Measurements from ENCODE around the gene LIAS.
"Not testable (repeated sequence)": the region's sequence is repeated elsewhere in the genome, so short reads cannot be mapped to it uniquely, and the experiment has no call there.

Gene LIAS

GRCh38 chr4:39442998-39443397, 15.9 kb upstream of the LIAS start:
- H3K4me1 Mint-ChIP-seq (ENCODE audit: low read depth) = no peaks in the 10 kb centered on the region
- peaks cover 5% of the 10 kb centered on the region for H3K36me3 Mint-ChIP-seq (ENCODE audit: low read depth)
- no peak overlapping the region for H3K27ac Mint-ChIP-seq
- H3K4me3 Mint-ChIP-seq = no peak overlapping the region
- H3K27me3 Mint-ChIP-seq (ENCODE audit: low read depth) = peaks cover 13% of the 10 kb centered on the region
- no peak for DNase-seq (ENCODE audit: low spot score)
- H3K9me3 Mint-ChIP-seq = no peaks in the 10 kb centered on the region

DNA sequence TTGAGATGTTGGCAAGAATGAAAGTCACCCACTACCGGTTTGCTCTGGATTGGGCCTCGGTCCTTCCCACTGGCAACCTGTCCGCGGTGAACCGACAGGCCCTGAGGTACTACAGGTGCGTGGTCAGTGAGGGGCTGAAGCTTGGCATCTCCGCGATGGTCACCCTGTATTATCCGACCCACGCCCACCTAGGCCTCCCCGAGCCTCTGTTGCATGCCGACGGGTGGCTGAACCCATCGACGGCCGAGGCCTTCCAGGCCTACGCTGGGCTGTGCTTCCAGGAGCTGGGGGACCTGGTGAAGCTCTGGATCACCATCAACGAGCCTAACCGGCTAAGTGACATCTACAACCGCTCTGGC, 12.4 kb upstream of the LIAS start:
- Mint-ChIP-seq H3K27ac (no peak overlapping the region), H3K9me3 (no peaks in the 10 kb centered on the region), H3K4me1 (ENCODE audit: low read depth) (peaks cover 5% of the 10 kb centered on the region), H3K4me3 (no peak overlapping the region), H3K36me3 (ENCODE audit: low read depth) (peaks cover 26% of the 10 kb centered on the region), H3K27me3 (ENCODE audit: low read depth) (no peaks in the 10 kb centered on the region)
- DNase-seq (ENCODE audit: low spot score) = no peak

- Mint-ChIP-seq H3K4me1 (ENCODE audit: low read depth) (peaks cover 5% of the 10 kb centered on the region), H3K27me3 (ENCODE audit: low read depth) (no peaks in the 10 kb centered on the region), H3K9me3 (no peaks in the 10 kb centered on the region), H3K36me3 (ENCODE audit: low read depth) (peaks cover 31% of the 10 kb centered on the region), H3K4me3 (peak overlapping the region; percentile 46), H3K27ac (no peak overlapping the region)
- peak; percentile 25 for DNase-seq (ENCODE audit: low spot score)
These were observed 11.8 kb upstream of the LIAS start for GRCh38 chr4:39446842-39447573.

DNA sequence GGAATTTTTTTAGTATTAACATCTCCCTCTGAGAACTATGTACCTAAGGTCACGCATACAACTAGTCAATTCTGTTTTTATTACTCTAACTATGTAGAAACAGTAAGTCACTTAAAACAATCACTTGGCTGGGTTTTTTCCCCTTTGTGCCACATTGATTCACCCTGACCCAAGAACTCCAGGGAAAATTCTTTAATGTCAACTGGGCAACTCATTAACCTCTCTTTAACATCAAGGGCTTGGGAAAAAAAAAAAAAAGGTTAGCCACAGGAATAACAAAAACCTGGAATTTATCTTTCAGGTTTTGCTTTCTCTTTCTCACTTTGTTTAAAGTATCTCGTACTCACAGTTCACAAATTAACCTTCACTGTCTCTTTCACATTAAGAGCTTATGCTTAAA, 8.2 kb upstream of the LIAS start:
- no peaks in the 10 kb centered on the region for H3K27me3 Mint-ChIP-seq (ENCODE audit: low read depth)
- H3K36me3 Mint-ChIP-seq (ENCODE audit: low read depth) = peaks cover 65% of the 10 kb centered on the region
- H3K4me1 Mint-ChIP-seq (ENCODE audit: low read depth) = peaks cover 12% of the 10 kb centered on the region
- H3K4me3 Mint-ChIP-seq = no peak overlapping the region
- H3K9me3 Mint-ChIP-seq = no peaks in the 10 kb centered on the region
- H3K27ac Mint-ChIP-seq = peak overlapping the region; percentile 1
- DNase-seq (ENCODE audit: low spot score) = no peak

GRCh38 chr4:39451423-39452023, 7.3 kb upstream of the LIAS start:
- Mint-ChIP-seq H3K4me1 (ENCODE audit: low read depth) (peaks cover 15% of the 10 kb centered on the region), H3K27ac (no peak overlapping the region), H3K36me3 (ENCODE audit: low read depth) (peaks cover 71% of the 10 kb centered on the region), H3K27me3 (ENCODE audit: low read depth) (no peaks in the 10 kb centered on the region), H3K4me3 (no peak overlapping the region), H3K9me3 (no peaks in the 10 kb centered on the region)
- no peak for DNase-seq (ENCODE audit: low spot score)

GRCh38 chr4:39452153-39452859, 6.5 kb upstream of the LIAS start:
- H3K4me1 Mint-ChIP-seq (ENCODE audit: low read depth) = peaks cover 23% of the 10 kb centered on the region
- peaks cover 77% of the 10 kb centered on the region for H3K36me3 Mint-ChIP-seq (ENCODE audit: low read depth)
- H3K27ac Mint-ChIP-seq = no peak overlapping the region
- H3K9me3 Mint-ChIP-seq = no peaks in the 10 kb centered on the region
- no peak for DNase-seq (ENCODE audit: low spot score)
- no peaks in the 10 kb centered on the region for H3K27me3 Mint-ChIP-seq (ENCODE audit: low read depth)
- H3K4me3 Mint-ChIP-seq = no peak overlapping the region

- Mint-ChIP-seq H3K27me3 (ENCODE audit: low read depth) (no peaks in the 10 kb centered on the region), H3K36me3 (ENCODE audit: low read depth) (peaks cover 81% of the 10 kb centered on the region), H3K4me3 (no peak overlapping the region), H3K9me3 (no peaks in the 10 kb centered on the region), H3K27ac (no peak overlapping the region), H3K4me1 (ENCODE audit: low read depth) (peaks cover 30% of the 10 kb centered on the region)
- no peak for DNase-seq (ENCODE audit: low spot score)
These were observed 5.8 kb upstream of the LIAS start for GRCh38 chr4:39452860-39453587.

- no peak for DNase-seq (ENCODE audit: low spot score)
- Mint-ChIP-seq H3K9me3 (no peaks in the 10 kb centered on the region), H3K27me3 (ENCODE audit: low read depth) (peaks cover under 1% of the 10 kb centered on the region), H3K36me3 (ENCODE audit: low read depth) (peaks cover 82% of the 10 kb centered on the region), H3K27ac (peak overlapping the region; percentile 13), H3K4me1 (ENCODE audit: low read depth) (peaks cover 34% of the 10 kb centered on the region), H3K4me3 (no peak overlapping the region)
These were observed 5.1 kb upstream of the LIAS start for GRCh38 chr4:39453738-39454137.

DNA sequence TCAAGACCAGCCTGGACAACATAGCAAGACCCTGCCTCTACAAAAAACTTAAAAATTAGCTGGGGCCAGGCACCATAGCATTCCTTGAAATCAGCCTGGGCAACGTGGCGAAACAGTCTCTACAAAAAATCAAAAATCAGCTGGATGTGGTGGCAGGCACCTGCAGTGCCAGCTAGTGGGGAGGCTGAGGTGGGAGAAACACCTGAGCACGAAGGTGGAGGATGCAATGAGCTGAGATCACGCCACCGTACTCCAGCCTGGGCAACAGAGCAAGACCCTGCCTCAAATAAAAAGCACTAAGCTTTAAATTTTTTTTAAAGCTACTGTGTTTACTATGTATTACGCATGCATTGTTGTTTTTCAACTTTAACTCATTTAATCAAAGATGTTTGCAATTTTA, 3.4 kb upstream of the LIAS start:
- Mint-ChIP-seq H3K27me3 (ENCODE audit: low read depth) (peaks cover 2% of the 10 kb centered on the region), H3K27ac (no peak overlapping the region), H3K9me3 (no peaks in the 10 kb centered on the region), H3K36me3 (ENCODE audit: low read depth) (peaks cover 75% of the 10 kb centered on the region), H3K4me1 (ENCODE audit: low read depth) (peaks cover 37% of the 10 kb centered on the region), H3K4me3 (no peak overlapping the region)
- DNase-seq (ENCODE audit: low spot score) = no peak

DNA sequence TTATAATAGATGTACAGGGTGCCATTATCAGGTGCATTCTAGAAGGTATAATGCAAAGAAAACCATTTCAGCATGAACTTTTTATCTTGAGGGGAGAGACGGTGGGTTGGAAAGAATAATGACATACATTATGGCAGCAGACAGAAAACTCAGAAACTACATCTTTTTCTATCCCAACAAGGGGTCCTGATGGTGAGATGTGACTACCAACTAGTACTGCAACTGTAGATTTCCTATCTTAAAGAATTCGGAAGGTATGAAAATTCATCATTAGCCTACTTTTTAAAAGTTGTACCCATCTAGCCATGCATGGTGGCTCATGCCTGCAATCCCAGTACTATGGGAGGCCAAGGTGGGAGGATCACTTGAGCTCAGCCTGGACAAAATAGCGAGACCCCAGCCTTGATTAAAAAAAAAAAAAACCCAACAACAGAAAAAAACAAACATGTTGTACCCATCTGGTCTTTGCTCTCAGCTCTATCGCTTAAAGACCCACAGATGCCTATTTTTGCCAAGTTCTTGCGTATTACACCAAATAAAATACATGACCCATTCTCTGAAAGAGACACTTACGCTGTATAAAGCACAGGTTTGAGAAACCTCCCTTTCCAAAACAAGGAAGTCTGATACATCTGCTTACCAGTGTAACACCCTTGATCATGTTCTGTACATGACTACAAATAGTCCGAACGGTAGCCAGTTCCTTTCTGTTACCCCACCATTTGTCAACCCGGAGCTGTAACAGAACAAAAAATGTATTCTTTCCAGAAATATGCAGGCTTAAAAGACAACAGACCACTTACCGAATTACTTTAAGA, 1.7 kb upstream of the LIAS start:
- H3K27me3 Mint-ChIP-seq (ENCODE audit: low read depth) = peaks cover 2% of the 10 kb centered on the region
- peak overlapping the region; percentile 99 for H3K4me3 Mint-ChIP-seq
- peak overlapping the region; percentile 99 for H3K27ac Mint-ChIP-seq
- peaks cover 36% of the 10 kb centered on the region for H3K4me1 Mint-ChIP-seq (ENCODE audit: low read depth)
- peaks cover 62% of the 10 kb centered on the region for H3K36me3 Mint-ChIP-seq (ENCODE audit: low read depth)
- no peaks in the 10 kb centered on the region for H3K9me3 Mint-ChIP-seq
- no peak for DNase-seq (ENCODE audit: low spot score)

DNA sequence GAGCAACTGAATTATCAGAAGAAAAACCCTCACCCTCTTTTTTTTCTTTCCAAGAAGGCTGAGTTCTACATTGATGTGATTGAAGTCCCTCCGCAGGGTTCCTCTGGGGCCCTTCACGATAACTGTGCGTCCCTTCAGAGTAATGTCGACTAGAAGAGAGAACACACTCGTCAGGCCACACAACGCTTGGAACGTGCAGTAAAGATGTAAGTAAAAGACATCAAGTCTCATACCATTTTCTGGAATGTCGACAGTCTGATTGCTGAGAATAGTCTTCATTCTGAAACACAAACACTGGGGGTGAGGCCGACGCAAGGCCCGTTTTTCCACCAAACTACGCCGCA, 723 bp upstream of the LIAS start:
- H3K4me1 Mint-ChIP-seq (ENCODE audit: low read depth) = peaks cover 29% of the 10 kb centered on the region

DNA sequence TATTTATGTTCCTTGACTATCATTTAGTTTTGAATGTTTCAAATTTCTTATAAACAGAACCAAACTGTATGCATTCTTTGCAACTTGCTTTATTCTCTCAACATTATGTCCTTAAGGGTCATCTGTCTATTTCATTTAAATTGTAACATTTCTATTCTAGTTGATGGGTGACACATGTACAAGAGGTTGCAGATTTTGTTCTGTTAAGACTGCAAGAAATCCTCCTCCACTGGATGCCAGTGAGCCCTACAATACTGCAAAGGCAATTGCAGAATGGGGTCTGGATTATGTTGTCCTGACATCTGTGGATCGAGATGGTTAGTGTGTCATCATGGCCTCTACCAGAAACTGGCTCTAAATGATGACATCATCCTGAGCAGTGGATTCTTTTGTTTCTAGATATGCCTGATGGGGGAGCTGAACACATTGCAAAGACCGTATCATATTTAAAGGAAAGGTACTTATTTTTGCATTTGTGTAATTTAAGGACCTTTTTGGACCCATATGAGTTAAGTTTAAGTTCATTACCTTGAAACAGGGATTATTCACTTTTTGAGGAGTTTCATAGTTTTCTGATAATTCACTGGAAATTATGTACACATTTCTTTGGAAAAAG, 6.1 kb downstream of the LIAS start:
- no peak overlapping the region for H3K4me3 Mint-ChIP-seq
- DNase-seq (ENCODE audit: low spot score) = no peak
- H3K4me1 Mint-ChIP-seq (ENCODE audit: low read depth) = peaks cover 16% of the 10 kb centered on the region
- peaks cover 24% of the 10 kb centered on the region for H3K36me3 Mint-ChIP-seq (ENCODE audit: low read depth)
- no peaks in the 10 kb centered on the region for H3K9me3 Mint-ChIP-seq
- H3K27ac Mint-ChIP-seq = peak overlapping the region; percentile 20
- H3K27me3 Mint-ChIP-seq (ENCODE audit: low read depth) = no peaks in the 10 kb centered on the region

More for the DNA sequence above, 723 bp upstream of the LIAS start:
- H3K36me3 Mint-ChIP-seq (ENCODE audit: low read depth) = peaks cover 53% of the 10 kb centered on the region
- H3K27ac Mint-ChIP-seq = peak overlapping the region; percentile 99
- peak overlapping the region; percentile 99 for H3K4me3 Mint-ChIP-seq
- H3K27me3 Mint-ChIP-seq (ENCODE audit: low read depth); H3K9me3 Mint-ChIP-seq; DNase-seq (ENCODE audit: low spot score): not testable (repeated sequence)

- Mint-ChIP-seq H3K27ac (no peak overlapping the region), H3K27me3 (ENCODE audit: low read depth) (no peaks in the 10 kb centered on the region), H3K9me3 (no peaks in the 10 kb centered on the region), H3K36me3 (ENCODE audit: low read depth) (peaks cover 23% of the 10 kb centered on the region), H3K4me1 (ENCODE audit: low read depth) (peaks cover 10% of the 10 kb centered on the region), H3K4me3 (no peak overlapping the region)
- DNase-seq (ENCODE audit: low spot score) = no peak
These were observed 7.9 kb downstream of the LIAS start for GRCh38 chr4:39466747-39467146.

Measured in T-helper 2 cell treated with Interferon-gamma antibody and Interleukin-4, amounts not matched to agents 5 μg/mL and 100 μg/mL, for 36 hours (primary cell).